Stimulated activated CD4-positive, alpha-beta T cell treated with anti-CD3 and anti-CD28 coated beads, Interleukin-15, amount 100 ng/mL, for 48 hours (primary cell): ENCODE measurements around the gene LRRTM3.

ENCODE experiments used
- DNase-seq, 2 donors: peaks; one replicate each; pipeline ENCODE4 v3.0.0-alpha.2; 2020; ENCODE audit warnings: low read depth in 2 of 2

Gene LRRTM3

GRCh38 chr10:66925896-66926715 is at the start of gene LRRTM3:
Gene LRRTM3 (plus strand): TSS chr10:66926036.
- DNase-seq, result peak in 1 of 2 donors; percentile 3

DNA sequence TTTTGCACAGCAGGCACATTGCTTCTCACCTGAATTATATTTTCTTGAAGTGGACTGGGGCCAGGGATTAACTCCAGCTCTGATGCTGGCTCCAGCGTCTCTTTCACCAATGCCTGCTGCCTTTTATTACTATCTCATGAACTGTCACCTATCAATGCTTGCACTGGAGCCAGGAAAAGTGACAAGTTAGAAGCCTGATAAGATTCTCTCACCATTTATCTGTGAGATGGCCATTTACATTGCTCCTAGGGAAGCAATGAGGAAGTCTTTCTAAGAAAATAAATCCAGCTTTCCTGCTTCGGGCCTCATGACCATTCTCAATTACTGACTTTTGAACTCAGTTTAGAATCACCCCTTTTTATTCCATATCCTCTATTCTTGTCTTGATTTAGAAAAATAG is 48.5 kb upstream of the LRRTM3 start:
- DNase-seq, result no peak

DNA sequence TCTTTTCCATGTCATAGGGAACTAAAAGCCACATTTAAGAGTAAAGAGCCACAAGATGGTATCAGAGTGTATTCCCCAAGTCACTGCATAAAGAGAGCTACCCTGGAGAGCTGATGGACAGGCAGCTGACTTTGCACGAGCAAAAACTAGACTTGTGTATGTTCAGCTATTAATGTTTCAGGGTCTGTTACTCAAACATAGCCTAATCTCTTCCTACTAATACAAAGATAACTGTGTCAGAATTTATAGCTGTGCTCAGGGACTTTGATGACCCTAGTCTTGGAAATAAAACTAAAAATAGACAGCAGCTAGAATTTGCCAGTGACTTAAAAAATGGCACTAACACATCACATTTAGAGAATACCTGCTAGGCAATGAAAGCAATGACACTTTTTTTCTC is 45.5 kb upstream of the LRRTM3 start:
- no peak for DNase-seq

GRCh38 chr10:66880826-66881225 is 45.0 kb upstream of the LRRTM3 start:
- DNase-seq, result no peak

DNA sequence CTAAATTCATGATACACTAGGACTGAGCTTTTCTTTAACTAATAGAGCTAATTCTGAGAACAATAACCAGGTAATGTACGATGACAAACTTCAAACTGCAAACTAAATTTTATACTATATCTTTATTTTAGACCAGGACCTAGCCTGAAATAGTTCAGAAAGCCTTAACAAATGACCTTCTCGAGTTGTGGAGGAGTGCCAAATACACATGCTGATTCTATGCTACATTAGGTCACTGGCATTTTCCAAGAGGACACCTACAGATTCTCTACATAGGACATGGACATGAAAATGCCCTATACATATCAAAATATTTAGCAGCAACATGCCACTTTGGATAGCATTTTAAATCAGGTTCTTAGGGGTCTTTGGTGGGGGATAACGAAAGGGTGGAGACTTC is 44.0 kb upstream of the LRRTM3 start:
- DNase-seq, result no peak

- DNase-seq, result no peak
Measured at GRCh38 chr10:66882271-66882670, 43.6 kb upstream of the LRRTM3 start.

DNA sequence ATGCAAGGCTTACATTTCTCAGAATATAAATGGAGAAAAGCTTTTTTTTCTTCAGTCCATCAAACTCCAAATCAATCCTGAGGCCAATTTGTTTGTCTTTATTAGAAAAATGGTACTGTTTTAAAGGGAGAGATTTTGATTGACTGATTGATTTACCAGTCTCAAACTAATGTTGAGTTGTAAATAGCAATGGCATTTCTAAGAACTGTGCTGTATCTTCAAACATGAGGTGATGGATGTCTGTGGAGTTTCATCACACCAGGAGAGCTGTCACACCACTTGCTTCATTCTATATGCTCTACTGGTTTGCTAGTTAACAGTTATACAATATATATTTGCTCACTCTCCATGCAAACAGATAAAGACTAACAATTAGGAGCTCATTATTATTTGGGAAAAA is 39.0 kb upstream of the LRRTM3 start:
- no peak for DNase-seq

DNA sequence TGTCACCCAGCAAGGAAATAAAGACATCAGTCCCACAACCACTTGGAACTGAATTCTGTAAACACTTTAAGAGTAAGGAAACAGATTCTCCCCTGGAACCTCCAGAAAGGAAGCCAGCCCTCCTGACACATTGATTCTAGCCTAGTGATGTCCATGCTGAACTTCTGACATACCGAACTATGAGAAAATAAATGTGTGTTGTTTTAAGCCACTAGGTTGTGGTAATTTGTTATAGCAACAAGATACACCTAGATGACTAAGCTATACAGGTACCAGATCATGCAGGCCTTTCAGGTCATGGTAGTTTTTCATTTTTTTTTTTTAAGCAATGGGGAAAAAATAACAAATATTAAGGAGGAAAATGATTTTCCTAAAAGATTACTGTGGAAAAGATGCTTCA is 37.6 kb upstream of the LRRTM3 start:
- no peak for DNase-seq

DNA sequence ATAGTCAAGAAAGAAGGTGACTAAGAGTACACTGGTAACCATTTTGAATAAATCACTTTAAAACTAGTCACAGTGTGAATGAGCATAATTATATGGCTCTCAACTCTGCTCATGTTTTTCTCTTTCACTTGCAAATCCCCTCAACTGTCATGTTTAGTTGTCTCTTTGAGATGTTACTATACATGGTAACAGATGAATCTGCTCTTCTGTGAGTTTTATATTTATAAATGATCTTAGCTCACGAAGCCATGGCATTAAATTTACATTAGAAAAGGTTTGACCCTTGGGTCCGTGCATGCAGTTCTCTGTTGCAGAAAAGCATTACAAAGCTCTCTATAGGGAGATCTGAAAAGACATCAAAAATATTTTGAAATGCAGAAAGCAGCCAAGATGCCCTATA is 33.0 kb upstream of the LRRTM3 start:
- no peak for DNase-seq

GRCh38 chr10:66910671-66911070 is 15.2 kb upstream of the LRRTM3 start:
- DNase-seq, result no peak

DNA sequence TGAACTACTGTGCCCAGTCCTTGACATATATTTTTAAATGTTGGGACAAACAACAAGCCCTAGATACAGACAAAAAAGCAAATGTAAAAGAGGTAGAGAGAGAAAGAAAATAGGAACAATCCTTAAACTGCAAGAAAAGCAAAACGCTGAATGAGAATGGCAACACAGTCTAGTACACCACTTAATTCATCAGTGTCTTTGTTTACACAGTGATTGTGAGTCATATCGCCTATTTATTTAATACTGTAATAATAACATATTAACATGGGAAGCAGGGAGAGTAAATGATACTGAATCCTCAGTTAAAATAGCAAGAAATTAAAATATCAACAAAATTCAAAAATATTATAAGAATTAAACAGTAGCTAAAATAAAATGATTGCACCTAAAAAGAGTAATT is 9.8 kb upstream of the LRRTM3 start:
- no peak for DNase-seq

GRCh38 chr10:66917104-66917503 is 8.7 kb upstream of the LRRTM3 start:
- no peak for DNase-seq

DNA sequence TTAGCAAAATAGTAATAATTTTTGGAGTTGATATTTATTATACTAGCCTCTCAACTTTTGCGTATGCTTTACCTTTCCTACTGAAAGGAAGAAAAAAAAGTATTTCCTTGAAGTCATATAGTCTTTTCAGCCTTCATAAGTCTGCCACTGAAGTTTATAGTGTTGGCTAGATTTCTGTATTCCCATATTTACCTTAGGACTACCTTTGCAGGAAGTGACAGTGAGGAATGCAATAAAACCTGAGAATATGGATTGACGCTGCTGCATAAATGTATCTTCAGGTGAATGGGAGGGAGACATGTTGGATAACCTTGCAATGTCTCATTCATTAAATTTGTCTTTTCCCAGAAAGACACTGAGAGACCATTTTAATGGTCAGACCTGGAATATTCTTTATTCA is 6.6 kb upstream of the LRRTM3 start:
- no peak for DNase-seq

DNA sequence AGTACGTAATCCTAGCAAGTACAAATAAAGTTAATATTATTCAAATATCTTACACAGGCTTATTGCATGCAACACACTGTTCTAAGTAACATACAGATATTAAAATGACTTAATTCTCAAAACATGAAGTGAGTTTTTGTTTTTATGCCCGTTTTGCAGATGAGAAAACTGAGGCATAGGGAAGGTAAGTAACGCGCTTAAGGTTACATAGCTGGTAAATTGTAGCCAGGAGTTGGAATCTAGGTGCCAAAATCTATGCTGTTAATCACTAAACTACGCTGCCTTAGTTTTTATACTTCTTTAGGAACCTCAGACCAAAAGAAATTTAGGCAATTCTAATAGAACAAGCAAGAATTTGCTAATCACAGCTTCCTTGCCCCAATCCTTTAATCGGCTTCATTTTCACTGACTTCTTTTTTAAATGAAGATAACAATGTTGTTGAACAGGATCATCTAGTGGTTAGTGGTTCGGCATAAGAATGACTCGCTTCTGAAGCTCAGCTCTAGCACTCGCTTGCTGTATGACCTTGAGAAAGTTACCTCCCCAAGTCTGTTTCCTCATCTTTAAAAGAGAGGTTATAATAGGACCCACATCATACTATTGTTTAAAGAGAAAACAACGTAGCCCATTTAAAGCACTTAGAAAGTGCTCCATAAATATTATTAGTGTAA is 1.0 kb upstream of the LRRTM3 start:
- DNase-seq, result no peak

GRCh38 chr10:66925373-66925772 is 463 bp upstream of the LRRTM3 start:
- no peak for DNase-seq

DNA sequence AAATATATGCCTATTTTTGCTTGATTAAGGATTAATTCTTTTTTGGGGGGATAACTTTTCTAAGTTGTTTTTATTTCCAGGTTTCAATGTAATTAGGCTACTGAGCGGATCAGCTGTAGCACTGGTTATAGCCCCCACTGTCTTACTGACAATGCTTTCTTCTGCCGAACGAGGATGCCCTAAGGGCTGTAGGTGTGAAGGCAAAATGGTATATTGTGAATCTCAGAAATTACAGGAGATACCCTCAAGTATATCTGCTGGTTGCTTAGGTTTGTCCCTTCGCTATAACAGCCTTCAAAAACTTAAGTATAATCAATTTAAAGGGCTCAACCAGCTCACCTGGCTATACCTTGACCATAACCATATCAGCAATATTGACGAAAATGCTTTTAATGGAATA is 1.0 kb downstream of the LRRTM3 start:
- no peak for DNase-seq

DNA sequence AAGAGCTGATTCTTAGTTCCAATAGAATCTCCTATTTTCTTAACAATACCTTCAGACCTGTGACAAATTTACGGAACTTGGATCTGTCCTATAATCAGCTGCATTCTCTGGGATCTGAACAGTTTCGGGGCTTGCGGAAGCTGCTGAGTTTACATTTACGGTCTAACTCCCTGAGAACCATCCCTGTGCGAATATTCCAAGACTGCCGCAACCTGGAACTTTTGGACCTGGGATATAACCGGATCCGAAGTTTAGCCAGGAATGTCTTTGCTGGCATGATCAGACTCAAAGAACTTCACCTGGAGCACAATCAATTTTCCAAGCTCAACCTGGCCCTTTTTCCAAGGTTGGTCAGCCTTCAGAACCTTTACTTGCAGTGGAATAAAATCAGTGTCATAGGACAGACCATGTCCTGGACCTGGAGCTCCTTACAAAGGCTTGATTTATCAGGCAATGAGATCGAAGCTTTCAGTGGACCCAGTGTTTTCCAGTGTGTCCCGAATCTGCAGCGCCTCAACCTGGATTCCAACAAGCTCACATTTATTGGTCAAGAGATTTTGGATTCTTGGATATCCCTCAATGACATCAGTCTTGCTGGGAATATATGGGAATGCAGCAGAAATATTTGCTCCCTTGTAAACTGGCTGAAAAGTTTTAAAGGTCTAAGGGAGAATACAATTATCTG is 1.6 kb downstream of the LRRTM3 start:
- no peak for DNase-seq

GRCh38 chr10:66927971-66928770 is 2.3 kb downstream of the LRRTM3 start:
- DNase-seq, result no peak

- DNase-seq, result no peak
Measured at GRCh38 chr10:66928776-66929175, 2.9 kb downstream of the LRRTM3 start.

DNA sequence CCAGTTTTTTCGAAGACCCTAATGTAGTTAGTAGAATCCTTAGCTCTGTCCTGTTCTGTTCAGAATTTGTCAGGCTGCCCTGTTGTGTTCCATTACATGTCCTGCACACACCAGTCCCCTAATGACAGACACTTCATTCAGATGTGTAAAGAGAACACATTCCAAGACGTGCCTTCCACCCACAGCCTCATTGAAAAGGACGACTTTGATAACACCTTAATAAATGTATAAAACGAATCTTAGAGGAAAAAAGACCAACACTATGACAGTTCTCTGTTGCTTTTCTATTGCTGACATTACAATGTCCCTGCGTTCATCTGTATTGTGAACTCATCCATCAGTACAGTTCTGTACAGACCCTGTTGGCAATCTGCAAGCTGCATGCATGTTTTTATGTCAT is 3.5 kb downstream of the LRRTM3 start:
- DNase-seq, result no peak

DNA sequence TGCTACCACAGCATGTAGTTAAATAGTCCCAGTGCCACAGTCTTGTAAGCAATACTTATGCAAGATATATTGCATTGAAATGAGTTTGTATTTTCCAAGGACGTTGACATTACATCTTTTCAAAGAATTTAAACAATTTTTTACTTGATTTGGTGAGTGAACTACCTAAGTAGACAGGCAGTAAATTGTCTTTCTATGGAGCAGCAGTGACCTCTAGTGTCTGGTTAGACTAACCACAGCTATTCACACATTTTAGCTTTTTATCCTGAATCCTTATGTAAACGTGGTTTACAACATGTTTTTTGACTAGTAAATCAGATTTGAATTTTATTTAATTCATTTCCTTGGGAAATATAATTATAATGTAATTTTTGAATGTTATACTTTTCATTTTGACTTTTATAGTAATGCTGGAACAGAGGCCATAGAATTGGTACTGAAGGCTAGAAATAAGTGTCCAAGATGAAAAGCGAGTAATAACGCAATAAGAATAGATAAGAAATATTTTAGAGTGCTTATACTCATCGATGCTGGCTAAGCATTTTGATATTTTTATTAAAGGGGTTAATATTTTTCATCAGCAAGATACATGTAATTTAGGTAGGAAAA is 5.6 kb downstream of the LRRTM3 start:
- DNase-seq, result peak in 1 of 2 donors; percentile 1

DNA sequence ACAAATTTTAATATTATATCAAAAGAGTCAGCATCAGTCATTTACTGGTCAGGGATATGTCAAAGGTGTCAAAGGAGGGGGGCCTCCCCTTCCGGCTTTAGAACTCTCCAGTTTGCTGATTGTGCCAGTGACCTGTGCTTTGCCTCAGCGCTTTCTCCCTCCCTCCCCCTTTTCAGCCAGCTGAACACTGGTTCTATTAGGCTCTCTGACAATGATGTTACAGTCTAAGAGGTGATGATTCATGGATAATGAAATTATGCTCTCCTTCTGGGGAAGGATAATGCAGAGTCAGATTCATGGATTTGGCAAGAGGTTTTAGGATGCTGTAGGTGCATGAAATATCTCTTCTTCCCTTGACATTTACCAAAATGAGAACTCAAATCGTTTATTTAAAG is 6.1 kb downstream of the LRRTM3 start:
- no peak for DNase-seq
